Measurements from ENCODE around the gene KCNJ4.
"Not testable (repeated sequence)": the region's sequence is repeated elsewhere in the genome, so short reads cannot be mapped to it uniquely, and the experiment has no call there.

Gene KCNJ4

DNA sequence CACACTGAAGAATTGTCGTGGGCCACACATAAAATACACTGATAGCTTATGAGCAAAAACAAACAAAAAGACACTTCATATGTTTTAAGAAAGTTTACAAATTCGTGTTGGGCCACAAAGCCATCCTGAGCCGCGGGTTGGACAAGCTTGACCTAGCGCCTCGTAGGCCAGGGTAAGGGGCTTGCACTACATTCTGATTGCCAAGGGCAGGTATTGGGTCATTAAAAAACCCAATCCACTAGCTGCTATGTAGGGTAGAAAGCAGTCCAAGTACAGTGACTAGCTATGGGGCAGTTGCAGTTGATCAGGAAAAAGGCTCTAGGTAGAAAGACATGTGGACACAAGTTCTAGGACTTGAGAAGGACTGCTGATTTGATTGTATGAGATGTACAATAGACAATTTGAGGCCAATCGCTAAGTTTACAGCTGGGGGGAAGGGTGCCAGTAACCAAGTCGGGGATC, 26.9 kb upstream of the KCNJ4 start:
- H3K36me3 Mint-ChIP-seq = peaks cover 51% of the 10 kb centered on the region
- ATAC-seq = no peak

DNA sequence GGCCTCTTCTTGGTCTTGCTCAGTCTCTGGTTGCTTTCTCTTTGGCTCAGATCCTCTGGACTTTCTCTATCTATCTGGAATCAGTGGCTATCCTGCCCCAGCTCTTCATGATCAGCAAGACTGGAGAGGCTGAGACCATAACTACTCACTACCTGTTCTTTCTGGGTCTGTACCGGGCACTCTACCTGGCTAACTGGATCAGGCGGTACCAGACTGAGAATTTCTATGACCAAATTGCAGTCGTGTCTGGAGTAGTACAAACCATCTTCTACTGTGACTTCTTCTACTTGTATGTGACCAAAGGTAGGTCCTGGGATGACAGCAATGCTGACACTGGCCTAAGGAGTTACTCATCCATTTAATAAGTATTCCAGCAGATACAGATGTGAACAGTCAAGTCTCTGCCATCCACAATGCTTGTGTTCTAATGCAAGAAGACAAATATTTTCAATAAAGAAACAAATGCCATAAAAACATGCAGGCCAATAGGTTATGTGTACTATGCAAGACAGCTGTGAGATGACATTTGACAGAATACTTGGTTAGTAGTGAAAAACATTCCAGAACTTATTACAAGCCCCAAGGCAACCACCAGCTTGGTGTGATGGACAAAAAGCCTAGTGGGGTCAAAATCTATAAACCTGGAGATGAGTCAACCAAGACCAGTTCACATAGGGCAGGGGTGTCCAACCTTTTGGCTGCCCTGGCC, 26.3 kb upstream of the KCNJ4 start:
- ATAC-seq = no peak
- H3K27me3 Mint-ChIP-seq = no peaks in the 10 kb centered on the region
- no peak overlapping the region for H3K27ac Mint-ChIP-seq
- H3K4me3 Mint-ChIP-seq = no peak overlapping the region
- peaks cover 45% of the 10 kb centered on the region for H3K36me3 Mint-ChIP-seq
- H3K4me1 Mint-ChIP-seq = peaks cover 6% of the 10 kb centered on the region
- no peaks in the 10 kb centered on the region for H3K9me3 Mint-ChIP-seq

More for the DNA sequence above, 26.9 kb upstream of the KCNJ4 start:
- Mint-ChIP-seq H3K9me3 (no peaks in the 10 kb centered on the region), H3K27me3 (no peaks in the 10 kb centered on the region), H3K4me1 (peaks cover 6% of the 10 kb centered on the region), H3K4me3 (no peak overlapping the region), H3K27ac (no peak overlapping the region)

DNA sequence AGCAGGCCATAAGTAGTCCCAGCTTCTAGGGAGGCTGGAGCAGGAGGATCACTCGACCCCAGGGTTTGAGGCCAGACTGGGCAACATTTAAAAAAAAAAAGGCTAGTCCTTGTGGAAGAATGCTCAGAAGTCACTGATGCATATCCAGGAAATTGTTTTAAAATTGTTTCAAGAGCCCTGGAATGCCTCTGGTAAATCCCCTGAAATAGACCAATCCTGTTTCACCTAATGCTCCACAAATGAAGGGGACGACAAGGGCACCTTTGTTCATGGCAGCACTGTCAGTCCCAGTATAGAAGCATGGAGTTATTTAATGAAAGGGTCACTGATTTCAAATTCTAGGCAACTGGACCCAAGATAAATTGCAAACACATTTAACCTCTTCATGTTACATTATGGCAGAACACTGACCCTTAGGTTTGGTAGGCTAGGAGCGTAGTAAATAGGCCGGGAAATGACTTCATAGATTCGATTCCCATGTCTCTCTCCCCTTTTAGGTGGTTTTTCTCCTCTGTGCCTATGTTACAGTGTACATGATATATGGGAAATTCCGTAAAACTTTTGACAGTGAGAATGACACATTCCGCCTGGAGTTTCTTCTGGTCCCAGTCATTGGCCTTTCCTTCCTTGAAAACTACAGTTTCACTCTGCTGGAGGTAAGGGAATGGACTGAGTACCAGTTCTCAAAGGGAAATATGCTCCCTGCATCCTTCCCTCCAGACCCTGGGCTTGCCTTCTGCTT, 24.3 kb upstream of the KCNJ4 start:
- Mint-ChIP-seq H3K27me3 (no peaks in the 10 kb centered on the region), H3K27ac (peak overlapping the region; percentile 17), H3K4me3 (no peak overlapping the region), H3K4me1 (peaks cover 4% of the 10 kb centered on the region), H3K36me3 (peaks cover 26% of the 10 kb centered on the region), H3K9me3 (no peaks in the 10 kb centered on the region)
- ATAC-seq = no peak

DNA sequence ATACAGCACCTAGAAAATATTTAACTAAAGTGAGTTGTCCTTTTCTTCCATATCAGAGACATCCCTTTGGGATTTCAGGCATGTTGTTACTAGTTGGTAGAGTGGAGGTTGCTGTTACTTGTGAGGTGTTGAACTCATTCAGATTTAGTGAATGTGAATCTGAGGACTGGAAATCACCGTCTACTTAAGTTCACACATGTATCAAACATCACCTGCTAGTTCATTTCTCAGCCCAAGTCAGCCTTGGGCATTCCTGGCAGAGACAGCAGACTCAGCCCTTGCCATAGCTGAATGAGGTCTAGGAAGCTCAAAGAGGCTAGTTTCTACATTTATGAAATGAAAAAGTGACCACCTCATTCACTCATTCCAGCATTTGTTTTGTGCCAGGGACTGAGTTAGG, 22.6 kb upstream of the KCNJ4 start:
- no peaks in the 10 kb centered on the region for H3K4me1 Mint-ChIP-seq
- no peak overlapping the region for H3K27ac Mint-ChIP-seq
- no peak for ATAC-seq
- no peaks in the 10 kb centered on the region for H3K9me3 Mint-ChIP-seq
- H3K4me3 Mint-ChIP-seq = no peak overlapping the region
- H3K36me3 Mint-ChIP-seq = peaks cover 9% of the 10 kb centered on the region
- H3K27me3 Mint-ChIP-seq = no peaks in the 10 kb centered on the region

DNA sequence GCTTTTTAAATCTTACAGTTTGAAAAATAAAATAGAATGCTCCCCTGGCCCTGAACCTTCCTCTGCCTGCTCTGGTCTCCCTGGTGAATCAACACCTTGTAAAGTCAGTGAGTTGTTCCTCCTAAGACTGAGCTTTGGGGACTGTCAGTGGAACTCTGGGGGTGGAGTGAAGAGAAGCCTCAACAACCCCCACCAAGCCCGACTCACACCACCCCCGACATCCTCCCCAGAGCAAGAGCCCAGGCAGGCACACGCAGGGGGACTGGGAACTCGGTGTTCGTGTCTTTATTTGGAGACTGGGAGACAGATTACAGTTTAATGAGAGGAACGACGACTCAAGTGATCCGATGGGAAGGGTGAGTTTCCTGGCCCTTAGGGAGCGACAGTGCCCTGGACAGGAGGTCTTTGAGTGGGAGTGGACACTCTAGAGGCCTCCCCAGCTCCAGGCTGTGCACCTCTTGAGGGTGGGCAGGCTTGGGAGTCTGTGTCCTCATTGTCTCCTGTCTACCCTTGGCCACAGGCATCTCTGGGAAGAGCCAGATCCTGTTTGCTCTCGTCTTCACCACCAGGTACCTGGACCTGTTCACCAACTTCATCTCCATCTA, 19.1 kb upstream of the KCNJ4 start:
- Mint-ChIP-seq H3K4me1 (no peaks in the 10 kb centered on the region), H3K27ac (no peak overlapping the region), H3K4me3 (no peak overlapping the region), H3K36me3 (no peaks in the 10 kb centered on the region), H3K9me3 (no peaks in the 10 kb centered on the region), H3K27me3 (peaks cover 5% of the 10 kb centered on the region)
- ATAC-seq = no peak

DNA sequence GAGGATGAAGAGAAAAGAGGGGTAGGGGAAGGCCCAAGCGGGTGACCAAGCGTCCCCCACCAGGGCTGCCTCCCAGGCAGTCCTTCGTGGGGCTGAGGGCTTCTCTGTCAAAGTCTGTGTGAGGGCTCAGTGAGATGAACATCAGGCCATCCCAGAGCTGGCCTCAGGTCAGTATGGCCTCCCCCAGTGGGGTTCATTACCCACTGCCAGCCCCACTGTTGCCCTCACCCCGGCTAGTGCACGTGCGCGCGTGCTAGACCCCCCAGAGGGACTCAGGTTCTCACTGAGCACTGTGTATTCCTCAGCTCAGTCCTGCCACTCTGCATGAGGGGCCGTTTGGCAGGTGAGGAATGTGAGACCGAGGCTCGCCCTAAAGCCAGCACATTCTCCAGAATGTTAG, 16.2 kb upstream of the KCNJ4 start:
- peaks cover 33% of the 10 kb centered on the region for H3K27me3 Mint-ChIP-seq
- peaks cover 12% of the 10 kb centered on the region for H3K4me1 Mint-ChIP-seq
- H3K36me3 Mint-ChIP-seq = no peaks in the 10 kb centered on the region
- H3K4me3 Mint-ChIP-seq = no peak overlapping the region
- ATAC-seq = no peak
- no peak overlapping the region for H3K27ac Mint-ChIP-seq
- H3K9me3 Mint-ChIP-seq = no peaks in the 10 kb centered on the region

DNA sequence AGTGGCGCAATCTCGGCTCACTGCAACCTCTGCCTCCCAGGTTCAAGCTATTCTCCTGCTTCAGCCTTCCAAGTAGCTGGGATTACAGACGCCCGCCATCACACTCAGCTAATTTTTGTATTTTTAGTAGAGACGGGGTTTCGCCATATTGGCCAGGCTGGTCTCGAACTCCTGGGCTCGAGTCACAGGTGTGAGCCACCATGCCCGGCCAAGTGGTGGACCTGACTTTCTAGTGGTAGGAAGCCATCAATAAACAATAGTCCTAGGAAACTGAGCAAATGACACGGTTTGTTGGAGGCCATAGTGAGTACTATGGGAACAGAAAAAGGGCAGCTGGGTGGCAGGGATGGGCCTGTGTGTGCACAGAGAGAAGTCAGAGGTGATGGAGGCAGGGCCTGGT, 15.2 kb upstream of the KCNJ4 start:
- Mint-ChIP-seq H3K27me3 (peaks cover 43% of the 10 kb centered on the region), H3K4me1 (peaks cover 20% of the 10 kb centered on the region)
- not testable (repeated sequence) for H3K27ac Mint-ChIP-seq, H3K9me3 Mint-ChIP-seq, H3K4me3 Mint-ChIP-seq, H3K36me3 Mint-ChIP-seq, ATAC-seq

DNA sequence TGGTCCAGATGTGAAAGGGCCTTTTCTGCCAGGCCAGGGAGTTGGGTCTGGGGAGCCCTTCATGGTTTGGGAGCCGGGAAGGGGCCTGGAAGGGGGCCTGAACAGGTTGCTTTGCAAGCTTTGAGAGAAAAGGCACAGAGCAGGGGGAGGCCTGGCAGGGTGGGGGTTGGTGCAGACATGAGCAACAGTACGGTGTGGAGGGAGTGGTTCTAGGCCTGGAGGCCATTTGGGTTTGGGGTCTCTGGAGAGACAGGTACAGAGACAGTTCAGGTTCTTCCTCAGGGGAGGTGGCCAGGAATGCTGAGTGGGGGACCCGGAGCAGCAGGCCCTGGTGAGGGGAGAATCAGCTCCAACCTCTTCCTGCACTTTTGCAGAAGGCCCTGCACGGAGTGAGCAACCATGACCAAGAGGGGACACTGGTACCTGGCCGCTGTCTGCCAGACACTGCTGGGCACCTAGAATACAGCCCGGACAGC, 14.3 kb upstream of the KCNJ4 start:
- Mint-ChIP-seq H3K4me3 (no peak overlapping the region), H3K4me1 (peaks cover 20% of the 10 kb centered on the region), H3K9me3 (no peaks in the 10 kb centered on the region), H3K36me3 (no peaks in the 10 kb centered on the region), H3K27ac (no peak overlapping the region), H3K27me3 (peaks cover 51% of the 10 kb centered on the region)
- ATAC-seq = no peak

DNA sequence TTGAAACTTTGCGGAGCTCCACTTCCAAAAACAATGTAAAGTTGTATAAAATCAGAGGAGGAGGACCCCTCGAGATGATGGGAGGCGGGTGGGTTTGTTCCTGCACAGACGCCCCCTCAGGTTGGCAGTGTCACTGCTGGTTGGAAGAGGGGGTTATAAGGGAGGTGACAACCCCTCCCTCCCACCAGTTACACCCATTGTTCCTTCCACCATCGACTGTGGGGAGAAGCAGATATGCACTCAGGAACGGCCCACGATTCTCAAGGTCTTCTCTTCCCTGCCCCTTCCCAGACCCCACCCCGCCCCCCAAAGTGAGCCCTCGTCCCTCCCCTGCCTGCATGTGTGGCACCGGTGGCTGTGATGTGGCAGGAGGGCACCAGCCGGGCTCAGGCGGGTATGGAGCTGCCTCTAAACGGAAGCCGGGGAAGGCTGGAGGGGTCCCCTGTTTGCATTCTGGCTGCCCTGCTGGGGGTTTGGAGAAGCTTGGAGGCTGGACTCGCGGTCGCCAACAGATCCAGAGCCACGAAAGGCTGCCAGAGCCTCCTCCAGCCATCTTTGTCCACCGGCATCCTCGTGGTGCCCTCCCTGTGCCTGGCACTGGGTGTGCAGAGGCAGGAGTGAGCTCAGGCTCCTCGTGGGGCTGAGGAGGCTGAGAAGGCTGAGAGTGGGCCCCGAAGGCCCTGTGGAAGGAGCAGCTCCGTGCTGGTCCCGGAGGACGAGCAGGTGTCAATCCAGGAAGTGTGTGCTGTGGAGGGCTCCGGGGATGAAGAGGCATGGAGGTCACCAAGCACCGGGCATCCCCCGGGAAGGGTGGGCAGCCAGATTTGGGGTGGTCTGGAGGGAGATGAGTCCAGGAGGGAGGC, 13.7 kb upstream of the KCNJ4 start:
- H3K27ac Mint-ChIP-seq = no peak overlapping the region
- H3K36me3 Mint-ChIP-seq = no peaks in the 10 kb centered on the region
- H3K4me1 Mint-ChIP-seq = peaks cover 20% of the 10 kb centered on the region
- H3K27me3 Mint-ChIP-seq = peaks cover 58% of the 10 kb centered on the region
- H3K9me3 Mint-ChIP-seq = no peaks in the 10 kb centered on the region
- peak overlapping the region; percentile 57 for H3K4me3 Mint-ChIP-seq
- ATAC-seq = no peak

DNA sequence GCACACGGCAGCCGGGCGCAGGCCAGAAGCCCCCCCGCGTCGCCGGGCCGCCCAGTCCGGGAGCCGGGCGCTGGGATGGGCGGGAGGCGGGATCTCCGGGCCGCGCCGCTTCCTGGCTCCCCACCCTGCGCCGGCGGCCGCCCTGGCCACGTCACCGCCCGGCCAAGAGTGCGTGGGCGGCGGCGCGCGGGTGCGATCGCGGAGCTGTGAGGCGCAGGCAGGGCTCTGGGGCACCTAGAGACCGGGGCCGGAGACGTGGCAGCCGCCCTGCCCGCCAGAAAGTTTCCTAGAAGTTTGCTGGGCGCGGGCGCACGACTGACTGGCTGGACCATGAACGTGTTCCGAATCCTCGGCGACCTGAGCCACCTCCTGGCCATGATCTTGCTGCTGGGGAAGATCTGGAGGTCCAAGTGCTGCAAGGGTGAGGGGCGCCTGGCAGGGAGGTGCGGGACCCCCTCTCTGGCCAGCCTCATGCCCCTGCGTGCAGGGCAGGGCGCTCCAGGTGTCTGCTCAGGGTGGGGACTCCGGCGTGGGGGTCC, 13.0 kb upstream of the KCNJ4 start, which contains the start of gene KDELR3:
Gene KDELR3 (plus strand): TSS at position 193 of the 539 bp plus-strand sequence. CDS start 138 bp downstream, at position 331.
- Mint-ChIP-seq H3K27me3 (peaks cover 65% of the 10 kb centered on the region), H3K4me3 (peak within 1 kb of the TSS; percentile 78), H3K9me3 (no peaks in the 10 kb centered on the region), H3K4me1 (peaks cover 26% of the 10 kb centered on the region), H3K27ac (peak within 1 kb of the TSS; percentile 80), H3K36me3 (no peaks in the 10 kb centered on the region)
- ATAC-seq = peak; percentile 76

DNA sequence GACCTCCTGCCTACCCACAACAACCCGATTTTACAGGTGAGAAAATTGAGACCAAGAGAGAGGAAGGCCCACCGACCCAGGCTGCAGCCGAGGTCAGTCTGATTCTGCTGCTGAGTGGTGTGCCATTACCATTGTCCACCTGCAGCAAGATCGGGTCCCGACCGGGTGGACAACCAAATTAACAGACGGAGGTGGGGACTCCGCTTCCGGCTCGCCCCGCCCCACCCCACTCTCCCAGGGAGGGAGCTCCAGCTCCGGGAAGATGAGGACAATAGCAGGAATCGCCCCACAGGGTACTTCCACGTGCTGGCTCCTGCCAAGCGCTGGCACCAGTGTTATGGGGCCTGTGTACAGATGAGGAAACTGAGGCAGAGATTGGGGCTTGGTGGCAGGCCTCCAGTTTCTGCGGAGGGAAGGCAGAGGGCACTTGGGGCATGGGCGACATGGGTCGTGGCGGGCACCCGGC, 12.5 kb upstream of the KCNJ4 start:
- peaks cover 27% of the 10 kb centered on the region for H3K4me1 Mint-ChIP-seq
- no peak for ATAC-seq
- peak overlapping the region; percentile 78 for H3K4me3 Mint-ChIP-seq
- no peaks in the 10 kb centered on the region for H3K9me3 Mint-ChIP-seq
- H3K36me3 Mint-ChIP-seq = no peaks in the 10 kb centered on the region
- peak overlapping the region; percentile 80 for H3K27ac Mint-ChIP-seq
- peaks cover 70% of the 10 kb centered on the region for H3K27me3 Mint-ChIP-seq

DNA sequence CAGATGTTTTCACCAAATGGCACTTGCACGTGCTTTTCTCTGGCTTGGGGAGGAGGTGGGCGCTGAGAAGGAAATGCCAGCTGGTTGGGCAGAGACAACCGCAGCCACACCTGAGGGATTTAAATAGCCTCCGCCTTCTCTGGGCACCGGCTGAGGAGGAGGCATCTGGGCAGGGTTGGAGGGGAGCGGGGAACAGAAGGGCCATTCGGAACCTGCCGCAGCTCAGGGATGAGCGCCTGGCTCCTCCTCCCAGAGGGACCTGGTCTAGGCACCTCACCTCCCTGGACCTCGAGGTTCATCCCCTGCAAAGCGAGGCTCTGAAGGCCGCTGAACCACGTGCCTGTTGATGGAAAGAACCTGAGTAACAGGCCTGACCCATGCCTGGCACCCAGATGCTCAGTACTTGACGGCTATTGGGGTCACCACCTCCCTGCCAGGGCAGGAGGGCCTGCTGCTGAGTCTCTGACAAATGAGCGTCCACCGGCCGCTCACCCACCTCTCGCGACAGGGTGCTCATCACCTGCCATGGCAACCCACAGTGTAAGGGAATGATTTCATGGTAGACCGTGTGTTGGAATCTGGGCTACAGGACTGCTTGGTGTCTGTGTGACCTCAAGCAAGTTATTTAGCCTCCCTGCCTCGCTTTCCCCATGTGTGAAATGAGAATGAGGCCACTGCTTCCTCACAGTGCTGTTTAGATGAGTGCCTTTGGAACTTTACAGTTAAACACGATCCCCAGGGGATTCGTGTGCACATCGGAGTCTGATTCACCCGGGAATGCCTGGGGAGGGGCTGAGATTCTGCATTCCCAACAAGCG, 10.9 kb upstream of the KCNJ4 start:
- Mint-ChIP-seq H3K4me1 (peaks cover 37% of the 10 kb centered on the region), H3K27ac (no peak overlapping the region), H3K9me3 (no peaks in the 10 kb centered on the region), H3K27me3 (peaks cover 86% of the 10 kb centered on the region), H3K4me3 (no peak overlapping the region), H3K36me3 (no peaks in the 10 kb centered on the region)
- no peak for ATAC-seq

DNA sequence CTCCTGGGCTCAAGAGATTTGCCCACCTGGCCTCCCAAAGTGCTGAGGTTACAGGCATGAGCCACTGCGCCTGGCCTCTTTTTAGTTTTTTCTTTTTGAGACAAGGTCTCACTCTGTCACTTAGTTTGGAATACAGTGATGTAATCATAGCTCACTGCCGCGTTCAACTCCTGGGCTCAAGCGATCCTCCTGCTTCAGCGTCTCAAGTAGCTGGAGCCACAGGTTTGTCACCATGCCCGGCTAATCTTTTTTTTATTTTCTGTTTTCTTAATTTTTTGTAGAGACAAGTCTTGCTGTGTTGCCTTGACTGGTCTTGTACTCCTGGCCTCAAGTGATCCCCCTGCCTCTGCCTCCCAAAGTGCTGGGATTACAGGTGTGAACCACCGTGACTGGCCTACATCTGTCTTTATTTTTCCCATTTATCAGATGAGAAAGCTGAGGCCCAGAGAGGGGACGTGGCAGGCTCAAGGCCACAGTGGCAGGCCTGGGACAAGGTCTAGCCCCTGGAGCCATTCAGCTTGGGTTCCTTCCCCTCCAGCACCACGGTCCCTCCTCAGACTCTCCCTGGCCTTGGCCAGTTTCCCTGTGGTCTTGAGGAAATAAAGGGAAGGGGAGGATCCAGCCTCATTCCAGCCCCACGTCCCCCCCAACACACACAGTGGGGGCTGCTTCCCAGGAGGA, 10.1 kb upstream of the KCNJ4 start:
- ATAC-seq = no peak
- no peaks in the 10 kb centered on the region for H3K36me3 Mint-ChIP-seq
- H3K4me3 Mint-ChIP-seq = no peak overlapping the region
- peaks cover 94% of the 10 kb centered on the region for H3K27me3 Mint-ChIP-seq
- no peaks in the 10 kb centered on the region for H3K9me3 Mint-ChIP-seq
- H3K4me1 Mint-ChIP-seq = peaks cover 44% of the 10 kb centered on the region
- H3K27ac Mint-ChIP-seq = no peak overlapping the region

Data from stimulated activated memory B cell treated with anti-CD40 and anti-IgM and Interleukin-4, amounts not matched to agents 10 μg/mL and 1 μg/mL and 100 μg/mL, for 72 hours (primary cell).